Adrenal gland (tissue), 5 donors: ENCODE results near the gene RALGPS1.

Experiments
- CTCF ChIP-seq, 6 experiments: fragments of 450-650 bp in 4 of 6; fragments of 200-600 bp in 2 of 6; sonication (generic) in 1 of 6; IDR thresholded peaks; 1 replicate in 5 of 6; 2 replicates in 1 of 6; pipeline versions ENCODE4 v1.5.1 to v1.8.0; 2016 to 2021; ENCODE audit warnings: antibody characterized with exemption in 6 of 6, mild to moderate bottlenecking in 2 of 6, moderate library complexity in 1 of 6
- POLR2A ChIP-seq, 2 donors: fragments of 450-650 bp; IDR thresholded peaks; one replicate each; pipeline ENCODE4 v1.6.1; 2017; ENCODE audit warnings: antibody characterized with exemption in 2 of 2, mild to moderate bottlenecking in 2 of 2, moderate library complexity in 1 of 2
- donor health status: DM: no; HTN: no; CAD: no.

DNA sequence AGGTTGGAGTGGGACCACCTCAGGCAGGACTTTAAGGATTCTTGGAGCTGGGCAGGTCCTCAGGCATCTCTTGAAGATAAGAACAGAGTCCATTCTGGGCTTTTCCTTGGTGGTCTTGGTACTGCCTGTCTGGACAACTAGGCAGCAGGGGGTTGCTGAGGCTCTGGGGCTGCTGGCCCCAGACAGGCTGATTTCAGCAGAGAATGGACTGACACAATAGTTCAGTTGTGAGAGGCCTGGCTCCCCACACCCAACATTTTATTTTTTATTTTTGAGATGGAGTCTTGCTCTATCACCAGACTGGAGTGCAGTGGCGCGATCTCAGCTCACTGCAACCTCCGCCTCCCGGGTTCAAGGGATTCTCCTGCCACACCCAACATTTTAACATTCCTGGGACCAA, 203.2 kb downstream of the RALGPS1 start:
- TF ChIP-seq CTCF (IDR thresholded peaks at IDR 0.05) (no peak), POLR2A (IDR thresholded peaks at IDR 0.05) (no peak)
